GM18526 (cell line): Measurements from ENCODE around the gene UNK.

Source experiments
- POLR2A ChIP-seq: IDR thresholded peaks from 3 replicates; pipeline ENCODE4 v1.6.1; 2011; ENCODE audit not compliant: insufficient read length; ENCODE audit errors: extremely low read depth

Gene UNK

DNA sequence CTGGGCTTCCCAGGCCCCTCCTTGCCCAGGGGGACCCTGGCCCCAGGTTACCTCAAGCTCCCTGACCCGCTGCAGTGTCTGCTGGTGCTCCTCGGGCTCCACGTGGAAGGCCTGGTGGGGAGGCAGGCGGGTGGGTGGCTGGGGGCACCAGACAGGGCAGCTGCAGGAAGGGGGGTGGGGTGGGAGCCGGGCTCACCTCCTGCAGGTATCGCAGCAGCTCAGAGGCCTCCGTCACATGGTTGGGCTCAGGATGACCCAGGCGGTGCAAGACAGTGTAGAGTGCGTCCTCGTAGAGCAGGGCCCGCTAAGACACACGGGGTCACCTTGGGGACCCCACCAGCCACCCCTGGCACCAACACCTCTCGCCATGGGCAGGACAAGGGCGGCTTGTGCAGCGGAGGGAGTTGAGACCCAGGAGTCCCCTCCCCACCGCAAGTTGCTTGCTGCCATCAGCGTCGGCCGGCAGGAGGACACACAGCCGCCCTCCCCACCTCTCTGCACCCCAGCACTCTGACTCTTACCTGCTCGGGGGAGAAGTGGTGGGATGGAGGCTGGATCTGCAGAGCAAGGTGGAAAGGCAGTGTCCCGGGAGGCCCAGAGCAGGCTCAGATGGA lies 58.5 kb downstream of the UNK start:
- no peak for TF ChIP-seq POLR2A

DNA sequence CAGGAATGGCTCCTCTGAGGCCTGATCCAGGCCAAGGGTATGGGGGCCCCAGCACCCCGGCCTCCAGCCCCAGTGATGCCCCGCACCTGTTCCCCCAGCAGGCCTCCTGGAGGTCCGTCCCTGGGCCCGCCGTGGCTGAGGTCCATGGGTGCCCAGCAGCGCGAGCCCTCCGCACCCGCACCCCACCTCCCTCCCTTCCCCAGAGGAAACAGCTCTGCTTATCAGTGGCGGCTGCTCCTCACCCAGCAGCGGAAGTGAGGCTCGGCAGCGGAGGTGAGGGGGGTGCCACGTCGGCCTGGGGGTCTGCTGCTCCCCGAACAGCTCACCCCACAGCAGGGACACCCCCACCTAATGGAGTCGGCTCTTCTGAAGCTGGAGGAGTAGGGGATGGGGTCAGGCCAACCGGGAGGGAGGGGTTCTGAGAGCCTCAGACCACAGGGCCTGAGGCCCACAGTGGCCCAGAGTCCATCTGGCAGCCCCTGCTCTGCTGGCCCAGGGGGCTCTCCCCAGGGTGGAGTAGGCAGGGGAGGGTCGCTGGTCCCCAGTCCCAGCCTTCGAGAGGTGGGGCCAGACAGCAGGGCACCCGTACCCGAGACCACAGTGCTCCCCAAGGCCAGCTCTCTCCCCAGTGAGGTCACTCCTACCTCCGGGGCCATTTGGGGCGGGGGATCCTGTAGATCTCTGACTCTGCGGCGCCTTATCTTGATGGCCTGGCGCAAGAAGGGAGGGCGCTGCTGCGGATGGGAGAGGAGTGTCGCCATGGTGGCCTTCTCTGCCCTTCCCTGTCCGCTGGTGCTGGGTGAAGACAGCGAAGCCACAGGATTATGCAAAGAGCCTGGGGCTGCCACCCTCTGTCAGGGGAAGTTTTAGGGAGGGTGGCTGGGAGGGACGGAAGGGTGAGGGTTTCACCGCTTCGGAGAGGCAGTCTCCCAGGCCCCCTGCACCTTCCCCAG lies 59.2 kb downstream of the UNK start, which contains the start of gene UNC13D:
Gene UNC13D (minus strand): TSS at position 828 of the 953 bp plus-strand sequence. CDS start 67 bp downstream, at position 761.
- TF ChIP-seq POLR2A = peak; percentile 41

DNA sequence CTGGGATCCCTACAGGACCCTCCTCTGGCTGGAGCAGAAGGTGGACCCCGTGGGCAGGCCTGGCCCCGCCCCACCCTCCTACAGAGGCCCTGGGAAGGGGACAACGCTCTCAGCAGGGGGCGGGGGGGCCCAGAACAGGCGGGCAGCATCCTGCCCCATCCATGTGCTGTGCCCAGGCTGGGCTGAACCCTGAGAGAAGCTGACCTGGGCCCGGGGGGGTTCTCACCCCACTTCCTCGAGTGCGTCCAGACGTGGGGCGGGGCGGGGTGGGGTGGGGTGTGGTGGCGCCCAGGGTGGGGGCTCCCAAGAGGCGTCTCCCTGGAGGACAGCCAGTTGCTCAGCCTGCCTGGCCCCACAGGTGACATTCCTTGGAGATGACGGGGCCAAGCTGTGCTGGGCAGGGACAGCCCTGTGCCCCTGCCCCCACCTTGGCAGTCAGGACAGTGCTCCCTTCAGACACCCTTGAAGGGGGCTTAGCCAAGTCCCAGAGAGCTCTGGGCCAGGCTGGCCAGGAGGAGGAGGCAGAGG lies 60.0 kb downstream of the UNK start:
- TF ChIP-seq POLR2A = no peak

DNA sequence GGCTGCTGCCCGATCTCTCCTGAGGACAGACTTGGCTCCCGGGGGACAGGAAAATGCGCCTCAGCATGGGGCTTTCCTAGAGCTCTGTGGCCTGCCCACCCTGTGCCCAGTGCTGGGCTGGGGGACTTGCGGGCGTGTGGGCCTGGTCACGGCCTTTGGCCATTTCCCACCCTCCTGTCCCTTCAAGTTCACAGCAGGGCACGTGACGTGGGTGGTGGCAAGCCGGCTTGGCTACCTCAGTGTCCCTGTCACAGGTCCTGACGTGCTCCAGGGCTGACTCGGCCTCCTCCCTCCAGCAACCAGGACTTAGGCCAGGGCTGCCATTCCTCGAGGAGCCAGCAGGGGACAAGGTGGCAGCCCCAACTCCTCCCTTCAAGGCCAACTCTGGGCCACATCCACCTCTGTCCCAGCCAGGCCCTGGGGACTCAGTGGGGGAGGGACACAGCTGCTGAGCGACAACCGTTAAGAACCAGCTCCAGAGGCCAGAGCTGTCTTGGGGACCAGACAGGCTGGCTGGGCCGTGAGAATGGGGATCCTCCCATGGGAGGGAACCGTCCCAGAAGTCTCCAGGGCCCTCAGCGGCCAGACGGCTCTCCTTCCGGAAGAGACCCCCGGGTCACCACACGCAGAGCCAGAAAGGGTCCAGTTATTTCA lies 60.6 kb downstream of the UNK start:
- TF ChIP-seq POLR2A = peak; percentile 30

DNA sequence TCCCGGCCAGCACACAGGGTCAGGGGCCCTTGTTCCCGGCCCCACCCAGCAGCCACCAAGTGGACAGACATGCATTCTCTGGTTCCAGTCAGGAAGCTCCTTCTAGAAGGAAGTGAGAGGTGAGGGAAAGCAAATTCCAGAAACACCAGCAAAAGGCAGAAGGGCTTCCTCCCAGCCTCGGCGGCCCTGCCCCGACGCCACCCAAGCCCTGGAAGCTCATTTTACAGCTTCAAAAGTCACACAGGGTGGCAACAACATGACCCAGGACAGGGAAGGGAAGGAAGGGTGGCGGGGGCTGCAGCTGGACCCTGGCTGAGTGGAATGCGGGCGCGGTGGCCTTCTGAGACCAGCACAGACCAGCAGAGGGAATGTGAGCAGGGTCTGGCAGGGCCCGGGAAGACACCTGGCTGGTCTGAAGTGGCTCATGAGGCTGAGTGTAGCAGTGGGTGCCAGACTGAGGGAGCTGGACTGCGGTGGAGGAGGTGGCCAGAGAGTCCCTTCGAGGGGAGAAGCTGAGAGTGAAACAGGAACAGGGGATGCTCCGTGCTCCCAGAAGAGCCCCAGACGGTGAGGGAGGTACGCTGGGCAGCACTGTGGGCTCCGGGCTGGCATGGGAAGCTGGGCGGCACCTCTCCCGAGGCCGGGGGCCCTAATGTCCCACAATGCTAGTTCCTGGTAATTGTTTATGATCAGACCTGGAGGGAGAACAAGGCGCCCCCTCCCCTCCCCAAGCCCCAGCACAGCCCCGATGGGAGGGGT lies 61.5 kb downstream of the UNK start:
- no peak for TF ChIP-seq POLR2A

DNA sequence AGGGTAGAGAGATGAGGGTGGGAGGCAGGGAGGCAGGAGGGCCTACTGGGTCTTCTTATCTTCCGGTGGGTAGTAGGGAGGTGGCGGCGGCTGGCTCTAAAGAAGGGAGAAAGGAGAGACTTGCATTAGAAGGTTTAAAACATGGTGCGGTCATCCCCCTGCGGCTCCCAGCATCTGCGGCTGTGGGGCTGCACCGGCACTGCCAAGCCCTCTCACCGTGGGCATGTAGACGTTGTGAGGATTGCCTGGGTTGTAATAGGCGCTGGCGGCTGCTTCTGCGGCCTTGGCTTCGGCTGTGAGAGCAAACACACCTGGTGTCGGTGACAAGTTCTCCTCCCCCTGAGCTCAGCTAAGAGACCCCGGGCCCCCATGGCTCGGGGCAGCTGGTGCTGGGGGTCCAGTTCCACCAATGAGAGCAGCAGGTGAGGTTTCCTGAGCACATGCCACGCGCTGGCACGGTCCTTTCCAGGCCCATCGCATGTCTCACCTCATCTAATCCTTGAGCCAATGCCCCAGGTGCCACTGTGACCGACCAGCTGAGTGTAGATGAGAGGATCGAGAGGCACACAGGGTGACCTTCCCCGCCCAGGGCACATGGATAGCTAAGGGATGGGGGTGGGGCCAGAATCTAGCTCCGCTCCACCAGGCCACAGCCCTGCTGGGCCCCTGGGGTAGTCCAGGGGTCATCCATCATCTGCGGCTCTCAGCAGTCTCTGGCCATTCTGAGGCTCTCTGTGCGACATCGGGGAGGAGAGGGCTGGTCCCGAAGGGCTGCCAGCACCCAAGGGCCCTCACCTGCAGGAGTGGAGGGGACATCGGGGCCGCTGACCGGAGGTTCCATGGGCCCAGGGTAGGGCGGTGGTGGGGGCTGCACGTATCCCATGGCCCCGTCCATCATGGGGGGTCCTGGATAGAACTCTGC lies 62.3 kb downstream of the UNK start:
- TF ChIP-seq POLR2A = no peak

DNA sequence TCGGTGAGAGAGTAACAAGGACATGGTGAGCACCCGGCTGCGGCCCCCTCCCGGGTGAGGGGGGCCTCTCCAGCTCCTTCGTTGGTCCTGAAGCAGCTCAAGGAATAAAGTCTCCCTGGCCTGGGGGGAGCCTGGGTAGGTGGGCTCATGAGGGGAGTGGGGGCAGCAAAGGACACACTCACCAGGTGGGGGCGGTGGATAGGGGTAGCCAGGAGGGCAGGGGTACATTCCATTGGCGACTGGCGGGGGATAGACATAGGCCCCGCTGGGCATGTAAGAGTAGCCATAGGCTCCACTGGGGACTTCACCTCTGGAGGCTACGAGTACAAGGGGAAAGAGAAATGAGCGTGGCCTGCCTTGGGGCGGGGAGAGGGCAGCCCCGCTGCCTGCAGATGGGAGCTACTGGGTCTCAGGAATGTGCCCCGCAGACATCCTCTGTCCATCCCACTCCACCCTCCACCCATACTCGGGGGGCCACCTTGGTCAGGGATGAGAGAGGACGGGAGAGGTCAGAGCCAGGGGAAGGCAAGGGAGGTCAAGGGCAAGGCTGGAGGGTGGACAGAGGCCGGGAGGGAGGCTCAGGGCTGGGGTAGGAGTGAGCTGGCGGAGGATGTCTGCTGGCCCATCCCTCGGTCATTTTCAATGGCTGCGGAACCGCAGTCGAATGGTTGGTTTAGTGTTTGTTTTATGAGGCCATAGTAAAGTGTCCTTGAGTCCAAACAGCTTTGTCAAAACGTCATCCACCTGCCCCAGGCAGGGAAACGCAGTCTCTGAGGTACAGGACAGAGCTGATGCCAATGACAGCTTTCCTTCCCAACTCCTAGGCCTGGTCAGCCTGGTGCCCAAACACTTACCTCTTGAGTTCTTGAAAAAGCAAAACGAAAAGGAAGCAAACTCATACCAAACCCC lies 63.3 kb downstream of the UNK start:
- TF ChIP-seq POLR2A = no peak

DNA sequence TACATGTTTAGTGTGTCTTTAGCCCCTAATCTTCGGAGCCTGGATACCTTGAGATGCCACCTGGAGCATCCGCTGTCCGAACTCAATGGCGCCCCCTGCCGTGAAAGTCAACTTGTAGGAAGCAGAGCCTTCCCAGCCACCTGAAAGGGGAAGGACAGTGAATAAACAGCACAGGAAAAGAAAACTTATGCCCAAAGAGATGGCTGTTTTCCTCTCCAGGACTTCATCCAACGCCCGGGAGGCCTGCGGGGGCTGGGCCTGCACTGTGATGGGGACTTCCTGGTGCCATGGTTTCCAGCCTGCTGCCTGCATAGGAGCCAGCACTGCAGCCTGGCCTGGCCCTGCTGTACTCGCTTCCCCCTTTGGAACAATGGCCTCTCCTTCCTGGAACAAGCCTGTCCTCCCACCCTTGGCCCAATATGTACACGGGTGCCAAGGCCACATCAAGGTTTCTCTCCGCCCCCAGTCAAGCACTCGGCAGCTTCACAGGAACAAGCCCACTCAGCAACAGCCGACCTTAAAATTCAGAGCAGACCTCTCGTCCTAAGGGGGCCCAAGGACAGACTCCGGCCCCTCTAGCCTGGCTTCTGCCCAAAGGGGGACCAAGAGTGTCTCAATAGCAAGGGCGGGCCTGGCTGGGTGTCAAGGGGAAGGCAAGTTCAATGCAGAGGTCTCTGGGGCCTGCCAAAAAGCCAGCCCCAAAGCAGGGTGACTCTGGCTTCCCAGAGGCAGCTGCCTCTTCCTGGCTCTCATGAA lies 64.1 kb downstream of the UNK start:
- no peak for TF ChIP-seq POLR2A

DNA sequence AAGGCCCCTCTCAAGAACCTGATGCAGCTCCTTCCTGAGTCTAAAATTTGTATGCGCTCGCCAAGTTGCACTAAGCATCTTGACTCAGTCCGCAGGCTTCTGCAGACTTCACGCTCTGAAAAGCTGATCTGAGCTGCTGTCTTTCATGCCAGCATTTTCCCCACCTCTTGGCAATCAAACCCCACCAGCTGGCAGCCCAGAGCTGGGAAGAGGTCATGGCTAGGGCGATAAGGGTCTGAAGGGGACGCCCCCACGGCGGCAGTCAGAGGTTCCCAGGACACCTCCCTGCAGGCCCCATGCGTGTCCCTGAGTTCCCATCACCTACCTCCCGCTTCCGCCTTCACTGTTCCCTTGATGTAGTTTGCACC lies 64.7 kb downstream of the UNK start:
- TF ChIP-seq POLR2A = no peak

DNA sequence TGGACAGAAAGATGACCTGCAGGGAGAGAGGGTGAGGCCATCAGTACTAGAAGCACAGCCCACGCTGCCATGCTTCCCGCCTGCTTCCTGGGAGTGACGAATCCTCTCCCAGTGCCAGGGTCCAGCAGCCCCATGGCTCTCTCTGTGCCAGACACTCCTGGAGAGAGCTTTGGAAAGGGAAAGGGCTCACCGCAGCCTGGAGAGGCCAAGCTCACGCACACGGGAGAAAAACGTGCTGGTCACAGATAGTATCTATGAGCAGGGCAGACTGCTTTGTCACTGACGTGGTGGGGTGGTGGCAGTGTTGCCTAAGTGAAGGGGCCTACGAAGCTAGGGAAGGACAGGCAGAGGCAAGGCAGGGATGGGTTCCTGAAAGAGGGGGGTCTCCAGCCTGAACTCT lies 65.1 kb downstream of the UNK start:
- no peak for TF ChIP-seq POLR2A

DNA sequence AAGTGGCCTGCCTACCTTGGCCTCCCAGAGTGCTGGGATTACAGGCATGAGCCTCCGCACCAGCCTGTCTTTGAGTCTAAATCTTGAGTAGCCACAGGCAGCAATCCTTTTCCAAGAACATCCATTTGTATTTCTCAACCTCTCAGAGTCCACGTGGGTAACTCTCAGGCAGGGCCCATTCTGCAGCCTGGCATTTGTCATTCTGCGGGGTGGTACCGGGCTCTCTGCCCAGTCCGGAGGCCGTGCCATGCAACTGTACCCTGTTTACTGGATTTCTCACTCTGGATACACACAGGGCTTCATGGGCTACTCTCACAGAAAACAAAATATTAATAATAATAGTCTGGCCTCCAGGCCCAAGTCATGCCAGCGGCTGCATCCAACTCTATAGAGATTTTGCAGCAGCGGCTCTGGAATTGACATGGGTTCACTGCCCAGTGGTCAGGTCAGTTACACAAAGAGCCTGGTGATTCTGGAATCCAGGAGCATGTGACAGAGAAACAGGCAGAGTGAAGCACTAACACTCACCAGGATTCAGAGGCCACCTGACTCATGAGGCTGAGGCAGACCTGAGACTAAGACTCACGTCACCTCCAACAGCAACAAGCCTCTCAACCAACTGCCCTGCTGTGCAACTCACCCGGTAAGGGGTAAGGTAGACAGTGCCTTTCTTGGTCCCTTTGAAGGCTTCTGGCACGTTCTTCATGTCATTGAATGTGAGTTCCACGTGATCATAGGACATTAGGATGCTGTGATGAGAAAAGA lies 66.5 kb downstream of the UNK start:
- no peak for TF ChIP-seq POLR2A
